UCSD-AML1 (cell line): Measurements from ENCODE around the gene UROC1.

Experiments used
- DNase-seq: peaks from one replicate; lab custom pipeline; 2025; ENCODE audit not compliant: unreplicated experiment; lab: John Stamatoyannopoulos, UW

The UROC1 gene

GRCh38 chr3:126517291-126517951, at the start of gene UROC1:
Gene UROC1, minus strand, starts transcription at chr3:126517773. Its CDS starts 54 bp downstream, at chr3:126517719.
- no peak for DNase-seq

GRCh38 chr3:126562737-126563276, 45.2 kb upstream of the UROC1 start:
- no peak for DNase-seq

GRCh38 chr3:126558336-126559071, 40.9 kb upstream of the UROC1 start, which contains the start of gene C3orf22:
Gene C3orf22, minus strand, starts transcription at chr3:126558932. Its CDS starts 5,542 bp downstream, at chr3:126553390.
- DNase-seq = no peak

- DNase-seq = no peak
Observed at GRCh38 chr3:126557761-126558160, 40.2 kb upstream of the UROC1 start.

DNA sequence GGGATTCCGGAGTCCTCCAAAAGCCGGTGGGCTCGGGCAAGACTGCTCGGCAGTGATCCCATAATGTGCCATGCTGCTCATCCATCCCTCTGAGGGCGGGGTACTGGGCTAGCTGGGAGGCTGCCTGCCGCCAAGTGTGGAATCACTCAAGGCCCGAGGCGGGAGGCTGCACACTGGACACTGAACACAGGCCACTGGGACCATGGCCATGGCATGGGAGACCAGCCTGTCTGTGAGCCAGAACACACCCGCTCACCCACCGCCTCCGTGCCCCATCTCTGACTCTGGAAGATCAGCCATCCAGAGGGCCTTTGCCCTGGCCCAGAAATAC, 39.8 kb upstream of the UROC1 start:
- DNase-seq = no peak

- no peak for DNase-seq
Observed at GRCh38 chr3:126556637-126557414, 39.3 kb upstream of the UROC1 start.

- no peak for DNase-seq
Observed at GRCh38 chr3:126555795-126556636, 38.4 kb upstream of the UROC1 start.

GRCh38 chr3:126554560-126555525, 37.3 kb upstream of the UROC1 start:
- DNase-seq = no peak

DNA sequence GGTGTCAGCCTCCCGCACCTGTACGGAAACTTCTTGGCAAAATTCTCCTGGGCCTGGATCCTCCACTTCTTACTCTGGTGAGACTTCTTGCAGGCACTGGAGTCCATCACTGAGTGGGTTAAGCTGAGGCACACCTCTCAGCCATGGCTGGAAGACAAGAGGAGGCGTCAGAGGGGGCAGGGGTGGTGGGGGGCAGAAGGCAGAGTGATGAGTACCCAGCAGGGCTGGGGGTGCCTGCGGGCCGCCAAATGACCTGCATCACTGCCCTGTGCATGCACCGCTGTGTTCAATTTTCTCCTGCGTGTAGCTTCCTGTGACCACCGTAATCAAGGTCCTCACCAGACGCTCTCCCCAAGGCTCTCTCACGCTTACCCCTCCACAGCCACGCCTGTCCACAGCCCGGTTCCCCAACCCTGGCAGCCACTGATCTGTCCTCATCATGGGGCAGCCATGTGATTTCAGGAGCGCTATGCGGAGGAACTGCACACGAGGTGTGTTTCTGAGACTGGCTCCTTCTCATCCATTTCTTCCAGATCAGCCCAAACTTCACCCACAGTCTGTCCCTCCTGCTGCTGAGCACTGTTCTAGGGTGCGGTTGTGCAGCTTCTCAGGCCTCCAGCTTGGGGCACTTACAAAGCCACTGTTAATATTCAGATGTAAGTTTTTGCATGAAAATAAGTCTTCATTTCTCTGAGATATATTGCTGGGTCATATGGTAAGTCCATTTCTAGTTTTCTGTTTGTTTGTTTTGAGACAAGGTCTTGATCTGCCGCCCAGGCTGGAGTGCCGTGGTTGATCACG, 35.9 kb upstream of the UROC1 start:
- no peak for DNase-seq

DNA sequence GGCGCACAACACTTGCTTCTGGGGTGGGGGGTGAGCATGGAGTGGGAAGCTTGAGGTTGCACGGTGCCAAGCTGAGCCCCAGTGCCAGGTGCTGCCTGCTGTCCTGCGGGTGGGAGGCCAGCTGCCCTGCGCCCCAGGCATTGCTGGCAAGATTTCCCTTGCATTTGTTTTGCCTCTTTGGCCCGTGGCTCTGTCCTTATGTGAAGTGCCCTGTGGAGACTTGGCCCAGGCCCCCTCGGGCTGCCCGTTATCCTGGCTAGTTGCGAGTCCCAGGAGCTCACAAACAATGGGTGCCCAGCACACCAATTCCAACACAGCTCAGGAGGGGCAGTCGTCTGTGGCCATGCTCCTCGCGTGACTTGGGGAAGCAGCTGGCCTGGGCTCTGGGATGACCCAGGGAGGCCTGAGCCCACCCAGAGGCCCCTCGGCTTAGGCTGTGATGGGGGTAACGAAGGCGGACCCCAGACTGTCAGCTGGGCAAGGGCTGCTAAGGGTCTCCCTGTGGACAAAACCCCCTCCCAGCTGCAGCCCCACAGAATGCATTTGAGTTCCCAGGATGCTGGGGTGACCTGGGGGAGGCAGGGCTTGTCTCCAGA, 35.2 kb upstream of the UROC1 start:
- DNase-seq = no peak

DNA sequence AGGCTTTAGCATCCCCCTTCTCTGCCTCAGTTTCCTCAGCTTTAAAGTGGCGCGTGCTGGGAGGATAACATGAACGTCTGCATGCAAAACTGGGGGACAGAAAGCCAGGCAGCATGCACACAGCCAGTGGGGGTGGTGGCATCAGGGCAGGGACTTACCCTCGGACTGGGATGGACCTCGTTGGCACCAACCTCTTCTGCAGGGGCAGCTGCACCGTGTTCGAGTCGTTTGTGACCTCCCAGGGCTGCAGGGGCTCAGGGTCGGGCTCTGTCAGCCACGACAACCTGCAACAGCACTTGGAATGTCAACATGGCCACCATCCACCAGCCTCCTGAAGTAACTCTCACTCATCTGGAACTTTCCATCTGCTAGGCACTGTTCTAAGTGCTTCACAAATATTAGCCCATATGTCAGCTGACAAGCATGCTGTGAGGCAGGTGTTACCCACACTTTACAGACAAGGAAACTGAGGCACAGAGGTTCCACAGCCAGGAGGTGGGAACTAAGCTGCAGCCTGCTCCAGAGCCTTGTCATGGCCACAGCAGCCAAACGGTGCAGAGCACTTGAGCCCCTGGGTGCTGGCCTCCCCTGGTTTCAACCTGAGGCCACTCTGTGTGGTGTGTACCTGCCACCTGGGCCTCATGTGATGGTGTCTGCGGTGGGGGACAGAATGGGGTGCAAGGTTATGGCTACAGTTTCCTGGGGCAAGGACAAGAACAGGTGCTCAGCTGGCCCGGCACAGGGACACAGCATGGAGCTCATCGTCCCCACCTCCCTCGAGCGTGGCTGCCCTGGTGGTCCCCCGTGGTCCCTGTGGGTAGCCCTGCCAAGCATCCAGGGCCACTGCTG, 34.5 kb upstream of the UROC1 start:
- DNase-seq = no peak

- no peak for DNase-seq
Observed at GRCh38 chr3:126551121-126551838, 33.7 kb upstream of the UROC1 start.

DNA sequence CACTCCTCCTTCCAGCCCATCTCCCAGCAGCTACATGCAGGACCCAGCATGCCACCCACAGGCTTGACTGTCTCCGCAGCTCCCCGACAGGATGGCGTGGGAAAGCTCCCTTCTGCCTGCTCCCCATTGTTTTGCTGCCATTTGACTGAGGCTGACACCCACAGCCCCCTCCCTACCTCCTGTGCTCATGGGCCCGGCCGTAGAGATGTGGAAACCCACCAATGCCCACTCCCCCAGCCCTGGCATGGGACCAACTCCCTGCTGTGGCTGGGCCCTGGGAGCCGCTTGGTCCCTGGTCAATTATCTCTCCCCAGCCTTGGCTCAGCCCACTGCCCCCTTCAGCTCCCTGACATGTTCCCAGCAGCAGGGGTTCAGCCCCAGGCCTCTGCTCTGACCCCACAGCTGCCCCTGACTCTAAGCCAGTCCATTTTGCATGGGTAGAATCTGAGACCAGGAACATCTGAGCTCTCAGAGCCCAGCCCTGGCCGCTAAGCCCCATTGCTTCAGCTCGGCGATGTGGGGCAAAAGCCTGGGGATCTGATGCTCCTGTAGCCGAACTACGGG, 33.0 kb upstream of the UROC1 start:
- DNase-seq = no peak

GRCh38 chr3:126549861-126550487, 32.4 kb upstream of the UROC1 start:
- no peak for DNase-seq

DNA sequence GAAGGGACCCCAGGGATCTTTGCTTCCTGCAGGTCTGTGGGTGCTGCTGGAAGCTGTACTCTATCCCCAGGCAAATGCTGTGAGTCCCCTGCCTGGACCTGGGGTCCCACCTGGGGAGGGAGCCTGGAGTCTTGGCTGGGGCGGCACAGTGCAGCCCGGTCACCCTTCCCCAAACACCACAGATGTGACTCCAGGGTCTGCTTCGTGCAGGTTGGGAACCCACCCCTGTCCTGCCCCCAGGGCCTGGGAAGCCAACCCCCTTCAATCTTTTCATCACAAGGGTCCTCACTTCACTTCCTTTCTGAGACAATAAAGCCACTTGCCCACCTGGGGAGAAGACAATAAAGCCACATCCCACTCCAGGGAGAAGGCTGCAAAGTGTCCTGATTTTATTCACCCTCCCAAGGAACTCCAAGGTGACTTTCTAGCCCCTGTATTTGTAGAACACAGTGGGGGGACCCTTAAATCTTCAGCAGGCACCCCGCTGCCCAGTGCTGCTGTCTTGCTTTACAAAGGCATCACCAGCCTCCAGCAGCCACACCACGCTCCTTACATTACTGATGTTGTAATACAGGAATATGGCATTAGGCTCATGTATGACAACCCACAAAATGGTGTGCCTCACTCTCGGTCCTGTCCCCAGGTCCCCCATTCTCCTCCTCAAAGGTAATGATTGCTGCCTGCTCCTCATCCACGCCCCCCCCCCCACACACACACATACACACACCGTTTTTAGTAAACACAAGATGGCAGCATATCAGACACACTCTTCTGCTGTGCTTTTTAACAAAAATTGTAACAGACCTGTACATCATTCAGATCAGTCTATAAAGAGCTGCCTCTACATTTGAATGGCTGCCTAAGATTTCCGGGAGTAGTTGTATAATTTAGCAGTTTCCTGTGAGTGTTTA, 31.2 kb upstream of the UROC1 start:
- no peak for DNase-seq
